ENCODE results near the gene VSTM2B. TPM values are rescaled to one million over a fixed set of nuclear protein-coding genes. Genes with fewer than 3 reads are reported as not detected.

VSTM2B gene
- total RNA-seq, 1 experiment from 2014 or later, result 8.7 TPM

DNA sequence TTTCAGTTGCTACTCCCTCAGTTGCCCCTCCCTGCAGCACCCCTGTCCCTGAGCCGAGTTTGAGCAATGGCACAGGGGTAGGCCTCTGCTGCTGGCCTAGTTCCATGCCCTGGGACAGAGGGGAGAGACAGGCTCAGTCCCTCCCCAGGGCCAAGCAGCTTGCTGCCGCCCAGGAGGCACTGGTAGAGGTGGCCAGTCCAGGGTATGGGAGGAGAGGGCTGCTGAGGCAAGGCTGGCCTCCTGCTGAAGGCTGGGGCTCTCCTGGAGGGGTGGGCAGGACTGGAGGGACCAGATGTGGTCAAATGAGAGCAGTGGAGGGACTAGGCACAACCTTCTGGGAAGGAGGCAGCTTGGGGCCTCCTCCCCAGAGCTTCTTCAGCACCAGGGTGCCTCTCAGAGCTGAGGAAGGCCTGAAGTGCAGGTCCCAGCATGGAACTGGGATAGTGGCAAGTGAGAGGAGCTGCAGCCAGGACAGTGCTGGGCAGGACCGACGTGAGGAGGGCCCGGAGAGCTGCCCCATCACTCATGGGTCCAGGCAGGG lies 29.8 kb upstream of the VSTM2B start:
- DNase-seq (ENCODE audit: low spot score), result no peak

DNA sequence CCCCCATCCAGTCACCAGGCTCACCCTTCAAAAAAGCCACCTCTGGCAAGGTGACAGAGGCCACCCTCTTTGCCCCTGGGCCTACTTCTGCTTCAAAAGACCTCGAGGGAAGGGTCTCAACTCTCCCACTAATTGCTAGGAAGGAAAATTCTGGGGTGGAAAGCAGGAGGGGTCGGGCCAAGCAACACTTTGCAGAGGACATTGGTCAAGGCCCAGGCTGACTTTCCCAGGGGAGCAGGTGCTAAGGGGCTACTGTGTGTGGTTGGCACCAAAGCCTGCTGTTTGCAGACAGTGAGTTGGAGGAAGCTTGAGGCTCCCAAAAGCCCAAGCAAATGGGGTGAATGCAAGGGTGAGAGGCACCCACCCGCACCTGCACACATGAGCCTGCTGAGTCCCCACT lies 28.6 kb upstream of the VSTM2B start:
- DNase-seq (ENCODE audit: low spot score), result no peak

DNA sequence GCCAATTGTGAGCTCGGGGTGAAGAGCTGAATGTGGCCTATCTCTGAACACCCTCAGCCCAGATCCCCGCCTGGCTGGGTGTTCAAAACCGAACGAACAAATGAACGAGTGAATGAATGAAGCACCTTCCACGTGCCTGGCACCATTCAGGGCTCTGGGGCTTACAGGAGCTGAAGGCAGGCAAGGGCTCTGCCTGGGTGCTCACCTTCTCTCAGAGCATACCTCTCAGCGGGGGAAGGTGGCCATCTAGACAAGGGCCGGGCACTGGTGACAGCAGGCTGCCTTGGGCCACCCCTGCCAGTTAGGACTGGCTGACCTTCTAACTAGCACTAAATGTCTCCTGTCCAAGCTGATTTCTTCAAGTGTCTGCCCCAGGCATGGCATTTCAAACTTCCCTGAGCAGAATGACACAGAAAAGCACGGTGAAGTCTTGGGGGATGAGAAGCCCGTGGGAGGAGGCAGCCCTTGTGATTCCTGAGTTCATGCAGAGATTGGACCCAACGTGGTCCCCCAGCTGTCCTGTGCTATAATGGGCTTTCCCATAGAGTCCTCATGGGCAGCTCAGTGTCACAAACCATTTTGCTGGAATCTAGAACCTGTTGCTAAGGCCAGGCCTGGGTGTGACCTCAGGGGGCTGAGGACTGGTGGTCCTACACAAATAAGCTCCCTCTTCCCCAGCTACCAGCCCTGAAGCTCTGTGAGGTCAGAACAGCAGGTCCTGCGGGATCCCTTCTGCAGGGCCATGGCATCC lies 27.9 kb upstream of the VSTM2B start:
- DNase-seq (ENCODE audit: low spot score), result no peak

DNA sequence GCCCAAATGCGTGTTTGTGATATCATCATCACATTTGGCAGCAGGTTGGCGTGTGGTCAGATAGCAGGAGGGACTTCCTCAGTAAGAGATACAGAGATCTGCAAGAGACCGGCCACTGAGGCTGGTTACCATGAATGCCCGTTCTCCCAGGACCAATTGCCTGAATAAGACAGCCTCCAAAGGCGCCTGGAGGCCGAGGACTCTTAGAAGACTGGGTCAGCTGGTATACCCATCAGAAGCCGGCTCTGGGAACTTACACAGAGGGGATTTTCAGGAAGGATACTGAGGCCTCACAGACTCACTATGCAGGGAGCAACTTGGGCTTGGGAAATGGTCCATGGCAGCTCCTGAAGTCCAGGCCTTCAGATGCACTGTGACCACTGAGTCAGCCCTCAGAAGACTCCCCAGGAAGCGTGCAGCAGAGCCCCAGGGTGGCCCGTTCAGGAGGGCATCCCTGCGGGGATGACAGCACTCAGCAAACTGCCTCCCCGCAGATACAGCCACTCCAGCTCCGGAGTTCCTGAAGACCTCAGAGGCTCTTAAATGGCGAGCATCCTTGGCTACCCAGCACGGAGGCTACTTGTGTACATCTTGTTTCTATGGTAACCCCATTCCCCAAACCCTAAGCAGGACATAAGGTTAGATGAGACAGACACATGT lies 26.4 kb upstream of the VSTM2B start:
- DNase-seq (ENCODE audit: low spot score), result no peak

DNA sequence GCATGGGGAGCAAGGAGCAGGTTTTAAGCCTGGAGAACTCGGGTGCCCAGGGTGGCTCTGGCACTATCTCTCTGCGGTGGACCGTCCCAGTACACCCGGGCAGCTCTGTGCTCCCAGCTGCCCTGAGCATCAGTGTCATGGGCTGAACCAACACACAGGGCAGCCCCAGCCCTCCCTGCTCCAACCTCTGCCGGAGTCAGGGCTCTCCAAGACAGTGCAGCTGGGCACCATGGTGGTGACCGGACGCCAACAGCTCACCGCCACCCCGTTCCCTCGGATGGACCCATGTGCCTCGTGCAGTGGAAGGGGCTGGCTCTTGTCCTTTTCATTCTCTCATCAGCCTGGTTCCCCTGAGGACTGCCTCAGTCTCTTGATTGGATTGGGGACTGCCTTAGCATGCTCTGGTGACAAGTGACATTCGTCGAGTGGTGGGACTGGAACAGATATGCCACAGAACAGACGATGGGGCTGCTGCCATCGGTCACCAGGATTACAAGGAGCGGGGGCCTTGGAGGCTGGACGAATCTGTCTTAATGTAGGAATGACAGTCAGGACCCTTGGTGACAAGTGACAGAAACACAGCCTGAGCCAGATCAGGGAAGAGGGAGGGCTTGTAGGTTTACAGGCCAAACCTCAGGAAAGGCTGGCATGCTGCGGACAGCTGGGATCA lies 25.7 kb upstream of the VSTM2B start:
- DNase-seq (ENCODE audit: low spot score), result no peak

DNA sequence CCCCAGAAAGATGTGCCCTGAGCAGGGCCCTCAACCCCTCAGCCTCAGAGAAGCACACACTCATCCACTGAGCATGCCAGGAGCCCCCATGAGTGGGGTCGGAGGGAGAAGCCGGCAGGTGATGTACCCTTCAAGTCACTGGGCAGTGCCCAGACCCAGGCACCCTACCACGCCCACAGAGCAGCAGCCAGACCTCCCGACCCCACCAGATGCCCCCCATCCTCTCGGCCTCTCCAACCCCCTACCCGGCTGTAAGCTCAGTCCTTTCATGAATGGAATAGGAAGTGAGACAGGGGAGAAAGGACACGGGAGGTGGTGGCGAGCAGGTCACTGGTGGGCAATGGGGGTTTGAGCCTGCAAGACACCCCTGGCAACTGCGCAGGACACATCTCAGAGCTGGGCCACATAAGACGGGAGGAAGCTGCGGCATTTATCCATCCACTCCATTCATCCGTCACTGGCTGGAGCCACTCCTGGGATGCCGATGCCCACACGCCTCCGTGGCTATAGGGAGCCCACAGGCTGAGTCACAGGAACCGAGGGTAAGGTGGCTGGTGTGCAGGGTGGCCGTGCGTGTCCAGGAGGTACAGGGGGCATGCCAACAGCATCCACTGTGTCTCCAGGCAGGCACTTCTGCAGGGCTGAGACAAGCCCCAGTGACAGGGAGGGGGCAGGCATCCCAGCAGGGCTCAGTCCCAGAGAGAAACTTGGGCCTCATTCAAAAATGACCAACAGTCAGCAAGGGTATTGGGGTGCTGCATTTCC lies 23.8 kb upstream of the VSTM2B start:
- DNase-seq (ENCODE audit: low spot score), result no peak

DNA sequence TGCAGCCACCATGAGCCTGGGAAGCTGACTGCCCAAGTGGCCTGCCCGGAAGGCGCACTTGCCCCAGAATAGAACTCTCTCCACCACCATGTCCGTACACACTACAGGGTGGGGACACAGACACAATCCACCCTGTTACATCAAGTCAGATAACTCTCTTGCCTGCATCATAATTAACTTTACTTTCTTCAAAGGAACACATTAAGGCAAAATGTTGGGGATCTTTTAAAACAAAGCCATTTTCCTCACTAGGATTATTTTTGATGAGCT lies 23.3 kb upstream of the VSTM2B start:
- no peak for DNase-seq (ENCODE audit: low spot score)

DNA sequence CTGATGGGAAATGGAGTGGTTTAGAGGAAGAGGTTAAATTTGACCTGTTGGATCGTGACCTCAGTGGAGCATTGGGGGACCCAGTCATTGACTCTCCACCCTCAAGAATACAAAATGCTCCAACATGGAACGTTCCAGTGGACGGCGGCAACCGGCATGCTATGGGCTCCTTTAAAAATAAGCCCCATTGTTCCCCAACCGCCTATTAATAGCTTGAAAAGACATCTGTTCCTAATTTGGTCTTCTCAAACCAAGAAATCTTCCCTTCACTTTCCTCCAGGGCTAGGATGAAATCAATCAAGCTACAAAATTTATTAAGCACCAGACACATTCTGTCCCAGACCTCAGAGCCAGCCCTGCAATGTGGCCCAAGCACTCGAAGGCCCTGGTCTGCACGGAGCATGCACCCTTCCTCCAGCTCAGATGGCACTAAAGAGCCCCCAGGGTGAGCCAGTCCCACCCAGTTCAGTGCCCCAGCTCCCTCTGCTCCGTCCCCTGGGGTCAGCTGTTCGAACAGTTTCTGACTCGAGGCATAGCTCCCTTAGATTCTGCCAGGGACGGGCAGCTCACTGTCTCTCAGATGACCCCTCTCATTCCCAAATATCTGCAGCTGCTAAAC lies 22.5 kb upstream of the VSTM2B start:
- DNase-seq (ENCODE audit: low spot score), result no peak

DNA sequence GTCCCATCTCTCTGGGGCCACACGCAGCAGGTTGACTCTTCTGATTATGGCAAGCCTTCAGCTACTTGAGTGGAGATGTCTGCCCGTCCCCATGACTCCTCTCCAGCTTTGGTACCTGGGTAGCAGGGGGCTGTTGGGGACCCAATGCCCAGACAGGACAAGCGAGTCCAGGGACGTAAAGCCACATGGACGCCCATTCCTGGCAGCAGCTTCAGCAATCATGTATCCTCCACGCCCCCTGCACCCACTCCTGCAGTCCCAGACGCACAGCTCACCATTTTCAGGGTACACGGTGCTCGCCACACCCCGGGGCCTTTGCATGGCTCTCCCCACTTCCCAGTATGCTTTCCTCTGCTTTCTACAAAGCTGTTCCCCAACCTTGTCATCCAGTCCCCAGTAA lies 22.0 kb upstream of the VSTM2B start:
- DNase-seq (ENCODE audit: low spot score), result no peak

DNA sequence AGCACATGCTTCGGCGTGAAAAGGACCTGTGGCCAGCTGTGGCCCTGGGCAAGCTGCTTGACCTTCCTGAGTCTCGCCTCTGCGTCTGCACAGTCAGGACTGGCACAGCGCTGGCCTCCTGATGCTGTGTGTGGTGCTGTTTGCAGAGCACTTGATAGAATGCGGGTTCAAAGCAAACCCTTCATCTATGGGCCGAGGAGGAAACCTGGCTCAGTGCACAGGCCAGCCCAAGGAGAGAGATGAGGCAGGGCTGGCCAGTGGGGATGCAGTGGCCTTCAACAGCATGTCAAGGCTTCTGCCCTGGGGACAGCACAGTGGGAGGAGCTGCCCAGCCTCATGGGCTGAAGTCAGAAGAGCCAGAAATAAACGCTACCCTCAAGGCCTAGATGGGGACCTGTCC lies 21.3 kb upstream of the VSTM2B start:
- no peak for DNase-seq (ENCODE audit: low spot score)

DNA sequence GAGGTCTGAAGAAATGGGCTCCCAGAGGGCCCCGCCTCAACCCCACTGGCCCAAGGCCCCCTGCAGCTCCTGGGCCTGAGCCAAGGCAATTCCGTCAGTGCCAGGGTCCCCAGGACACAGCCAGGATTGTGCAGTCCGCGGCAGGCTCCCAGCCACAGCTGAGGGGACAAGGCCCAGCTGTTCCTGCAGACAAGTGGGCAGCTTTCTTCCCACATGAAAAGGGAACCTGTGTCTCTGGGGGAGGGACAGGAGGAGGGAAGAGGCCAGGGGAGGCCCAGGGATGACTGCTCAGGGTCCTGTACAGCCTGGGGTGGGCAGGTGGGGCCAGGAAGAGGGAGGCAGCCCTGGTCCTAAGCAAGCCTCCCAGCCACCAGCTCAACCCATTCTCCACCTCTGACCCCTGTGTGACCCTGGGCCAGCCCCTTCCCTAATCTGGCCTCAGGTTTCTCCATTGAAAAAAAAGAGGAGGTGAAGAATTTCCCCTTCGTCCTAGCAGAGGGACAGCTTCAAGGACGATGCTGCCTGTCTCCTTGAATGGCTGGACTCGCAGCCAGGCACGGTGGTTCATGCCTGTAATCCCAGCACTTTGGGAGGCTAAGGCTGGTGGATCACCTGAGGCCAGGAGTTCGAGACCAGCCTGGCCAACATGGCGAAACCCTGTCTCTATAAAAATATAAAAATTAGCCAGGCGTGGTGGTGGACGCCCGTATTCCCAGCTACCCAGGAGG lies 20.5 kb upstream of the VSTM2B start:
- DNase-seq (ENCODE audit: low spot score), result no peak

DNA sequence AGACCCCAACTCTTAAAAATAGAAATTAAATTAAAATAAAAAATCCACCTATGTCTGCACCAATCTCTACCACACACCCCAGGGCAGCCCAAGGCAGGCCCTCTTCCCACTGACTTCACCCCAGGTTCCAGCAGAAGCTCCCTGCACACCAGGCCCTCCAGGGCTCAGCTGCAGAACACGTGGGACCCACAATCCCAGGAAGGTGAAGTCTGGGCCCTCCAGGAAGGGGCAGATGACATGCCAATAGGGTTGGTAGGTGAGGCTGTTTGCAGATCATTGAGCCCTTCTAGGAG lies 19.2 kb upstream of the VSTM2B start:
- no peak for DNase-seq (ENCODE audit: low spot score)

DNA sequence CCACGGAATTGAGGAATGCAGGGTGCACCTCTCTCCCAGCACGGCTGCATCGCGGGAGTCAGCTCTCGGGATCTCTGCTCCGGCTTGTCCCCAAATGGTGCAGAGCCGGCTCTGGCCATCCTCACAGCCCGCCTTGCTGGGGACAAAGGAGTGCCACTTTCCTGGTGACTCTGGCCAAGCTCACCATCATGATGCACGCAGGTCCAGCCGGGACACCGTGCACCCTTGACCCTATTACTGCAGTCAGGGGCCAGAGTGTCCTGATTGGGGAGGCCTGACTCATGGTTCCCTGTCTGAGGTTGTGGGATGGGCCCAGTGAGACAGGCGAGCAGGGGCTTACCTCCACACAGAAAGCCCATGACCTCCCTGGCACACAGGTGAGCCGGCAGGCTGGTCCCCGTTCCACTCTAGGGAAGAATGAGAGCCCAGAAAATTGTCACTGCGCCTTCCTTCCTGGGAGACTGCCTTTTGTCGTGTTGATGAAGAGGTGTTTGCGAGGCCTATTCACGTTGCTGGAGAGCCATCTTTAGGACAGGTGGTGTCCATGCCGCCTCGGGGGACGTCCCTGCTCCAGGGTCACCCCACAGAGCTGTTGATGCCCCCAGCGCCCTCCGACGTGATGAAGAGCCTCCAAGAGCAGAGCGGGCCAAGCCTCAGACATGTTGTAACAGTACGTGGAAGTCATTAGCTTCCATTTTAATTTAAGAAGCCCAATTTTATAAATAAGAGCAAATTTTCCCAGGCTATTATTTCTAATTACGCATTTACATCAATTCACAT lies 18.5 kb upstream of the VSTM2B start:
- no peak for DNase-seq (ENCODE audit: low spot score)

DNA sequence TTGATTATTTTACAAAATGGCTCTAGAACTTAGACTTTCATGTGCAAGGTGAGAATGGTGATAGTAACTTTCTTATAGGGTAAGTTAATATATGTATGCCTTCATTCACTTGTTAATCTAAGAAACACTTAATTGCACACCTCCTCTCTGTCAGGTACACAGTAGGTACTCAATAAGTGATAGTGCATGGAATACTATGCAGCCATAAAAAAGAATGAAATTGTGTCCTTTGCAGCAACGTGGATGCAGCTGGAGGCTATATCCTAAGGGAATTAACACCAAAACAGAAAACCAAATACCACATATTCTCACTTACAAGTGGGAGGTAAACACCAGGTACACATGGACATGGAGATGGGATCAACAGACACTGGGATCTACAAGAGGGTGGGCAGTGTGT lies 17.6 kb upstream of the VSTM2B start:
- no peak for DNase-seq (ENCODE audit: low spot score)

DNA sequence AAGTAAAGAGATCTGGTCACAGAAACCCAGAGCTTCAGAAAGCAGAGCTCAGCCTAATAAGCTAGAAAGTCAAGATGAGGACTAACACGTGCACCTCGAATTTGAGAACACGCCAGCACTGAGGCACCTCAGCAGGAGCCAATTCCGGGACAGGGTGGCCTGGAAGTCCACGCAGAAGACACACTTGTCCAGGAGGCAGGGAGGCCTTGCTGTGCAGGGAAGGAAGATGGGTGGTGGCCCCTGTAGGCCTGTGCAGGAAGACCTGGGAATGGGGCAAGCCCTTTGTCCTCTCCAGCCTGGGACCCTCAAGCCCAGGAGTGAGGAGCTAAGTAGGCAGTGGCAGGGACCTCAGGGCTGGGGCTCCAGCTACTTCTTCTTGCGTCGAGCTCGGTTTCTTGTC lies 16.3 kb upstream of the VSTM2B start:
- no peak for DNase-seq (ENCODE audit: low spot score)

DNA sequence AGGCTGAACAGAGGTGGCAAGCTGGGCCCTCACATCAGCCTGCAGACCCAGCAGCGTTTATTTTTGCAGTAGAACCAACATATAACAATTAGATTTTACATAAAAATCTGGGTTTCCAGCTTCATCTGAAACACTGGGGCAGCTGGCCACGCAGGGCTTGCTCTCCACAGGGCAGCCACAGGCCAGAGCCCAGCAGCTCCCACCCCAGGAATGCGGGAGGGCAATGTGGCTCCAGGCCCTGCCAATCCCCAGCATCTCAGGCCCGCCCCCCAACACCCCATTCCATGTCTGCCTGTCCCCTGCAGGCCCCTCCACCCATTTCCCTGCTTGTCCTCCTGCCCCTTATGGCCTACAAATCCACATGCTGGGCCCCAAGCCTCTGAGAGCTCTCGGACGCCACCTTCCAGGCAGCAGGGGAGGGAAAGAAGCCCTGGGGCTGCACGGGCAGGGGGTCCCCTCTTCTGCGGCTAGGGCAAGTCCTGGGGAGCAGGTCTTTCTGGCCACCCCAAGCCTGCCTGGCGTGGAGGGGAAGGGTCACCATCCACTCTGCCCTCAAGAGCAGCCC lies 15.0 kb upstream of the VSTM2B start:
- no peak for DNase-seq (ENCODE audit: low spot score)

DNA sequence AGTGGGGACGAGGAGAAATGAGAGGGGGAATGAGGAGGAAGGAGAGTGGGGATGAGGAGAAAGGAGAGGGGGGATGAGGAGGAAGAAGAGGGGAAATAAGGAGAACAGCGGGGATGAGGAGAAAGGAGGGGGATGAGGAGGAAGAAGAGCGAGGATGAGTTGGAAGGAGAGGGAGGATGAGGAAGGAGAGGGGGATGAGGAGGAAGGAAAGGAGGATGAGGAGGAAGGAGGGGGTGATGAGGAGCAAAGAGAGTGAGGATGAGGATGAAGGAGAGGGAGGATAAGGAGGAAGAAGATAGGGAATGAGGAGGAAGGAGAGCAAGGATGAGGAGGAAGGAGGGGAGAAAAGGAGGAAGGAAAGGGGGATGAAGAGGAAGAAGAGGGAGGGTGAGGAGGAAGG lies 14.0 kb upstream of the VSTM2B start:
- DNase-seq (ENCODE audit: low spot score), result no peak

DNA sequence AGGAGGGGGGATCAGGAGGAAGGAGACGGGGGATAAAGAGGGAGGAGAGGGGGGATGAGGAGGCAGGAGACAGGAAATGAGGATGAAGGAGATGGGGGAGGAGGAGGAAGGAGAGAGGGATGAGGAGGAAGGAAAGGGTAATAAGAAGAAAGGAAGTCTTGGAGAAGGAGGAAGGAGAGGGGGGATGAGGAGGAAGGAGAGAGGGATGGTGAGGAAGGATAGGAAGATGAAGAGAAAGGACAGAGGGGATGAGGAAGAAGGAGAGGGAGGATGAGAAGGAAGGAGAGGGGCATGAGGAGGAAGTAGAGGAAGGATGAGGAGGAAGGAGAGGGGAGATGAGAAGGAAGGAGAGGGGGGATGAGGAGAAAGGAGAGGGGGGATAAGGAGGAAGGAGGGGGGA lies 13.0 kb upstream of the VSTM2B start:
- DNase-seq (ENCODE audit: low spot score), result no peak

DNA sequence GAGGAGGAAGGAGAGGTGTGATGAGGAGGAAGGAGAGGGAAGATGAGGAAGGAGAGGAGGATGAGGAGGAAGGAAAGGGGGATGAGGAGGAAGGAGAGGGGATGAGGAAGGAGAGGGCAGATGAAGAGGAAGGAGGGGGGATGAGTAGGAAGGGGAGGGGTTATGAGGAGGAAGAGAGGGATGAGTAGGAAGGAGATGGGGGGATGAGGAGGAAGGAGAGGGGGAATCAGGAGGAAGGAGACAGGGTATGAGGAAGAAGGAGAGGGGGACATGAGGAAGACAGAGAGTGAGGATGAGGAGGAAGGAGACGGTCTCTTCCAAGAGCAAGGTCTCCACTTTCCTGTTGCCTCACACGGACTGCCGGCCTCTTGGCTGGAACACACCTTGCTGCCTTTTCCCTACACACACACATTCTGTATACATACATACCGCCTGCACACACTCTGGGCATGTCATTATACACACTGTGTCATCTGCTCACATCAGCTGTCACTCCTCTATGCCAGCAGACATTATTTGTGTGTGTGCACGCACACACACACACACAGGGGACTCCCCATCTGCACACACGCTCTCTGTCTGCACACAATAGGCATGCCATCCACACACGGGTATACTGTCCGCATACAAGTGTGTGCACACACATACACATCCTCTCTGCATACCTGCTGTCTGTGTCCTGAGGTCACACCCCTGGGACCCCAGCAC lies 11.1 kb upstream of the VSTM2B start:
- no peak for DNase-seq (ENCODE audit: low spot score)

DNA sequence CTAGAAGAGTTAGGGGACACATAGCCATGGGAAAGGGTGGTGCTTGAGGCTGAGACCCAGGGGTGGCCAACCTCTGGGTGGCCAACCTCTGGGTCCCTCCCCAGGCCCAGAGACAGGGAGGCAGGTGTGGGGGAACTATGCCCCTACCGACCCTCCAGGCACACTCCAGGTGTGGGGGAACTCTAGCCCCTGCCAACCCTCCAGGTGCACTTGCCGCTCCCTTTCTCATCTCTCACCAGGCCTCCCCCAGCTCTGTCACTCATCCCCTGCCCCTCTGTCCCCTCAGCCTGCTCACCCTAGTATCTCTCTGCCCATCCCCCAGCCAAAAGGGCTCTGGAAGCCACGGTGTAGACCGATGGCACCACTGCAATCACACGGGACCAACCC lies 10.6 kb upstream of the VSTM2B start:
- no peak for DNase-seq (ENCODE audit: low spot score)
